ENCODE data around the gene ABLIM2. TPM values are rescaled to one million over a fixed set of nuclear protein-coding genes. Genes with fewer than 3 reads are reported as not detected.
A peak's percentile ranks its signal among the peaks of the same experiment; 100 is the strongest.

ABLIM2 gene
- total and polyA plus RNA-seq, 2 of the 8 experiments (the other 6 are each of a cell fraction or from before 2014, with no cell fraction given): 2.8 to 3.0 TPM

DNA sequence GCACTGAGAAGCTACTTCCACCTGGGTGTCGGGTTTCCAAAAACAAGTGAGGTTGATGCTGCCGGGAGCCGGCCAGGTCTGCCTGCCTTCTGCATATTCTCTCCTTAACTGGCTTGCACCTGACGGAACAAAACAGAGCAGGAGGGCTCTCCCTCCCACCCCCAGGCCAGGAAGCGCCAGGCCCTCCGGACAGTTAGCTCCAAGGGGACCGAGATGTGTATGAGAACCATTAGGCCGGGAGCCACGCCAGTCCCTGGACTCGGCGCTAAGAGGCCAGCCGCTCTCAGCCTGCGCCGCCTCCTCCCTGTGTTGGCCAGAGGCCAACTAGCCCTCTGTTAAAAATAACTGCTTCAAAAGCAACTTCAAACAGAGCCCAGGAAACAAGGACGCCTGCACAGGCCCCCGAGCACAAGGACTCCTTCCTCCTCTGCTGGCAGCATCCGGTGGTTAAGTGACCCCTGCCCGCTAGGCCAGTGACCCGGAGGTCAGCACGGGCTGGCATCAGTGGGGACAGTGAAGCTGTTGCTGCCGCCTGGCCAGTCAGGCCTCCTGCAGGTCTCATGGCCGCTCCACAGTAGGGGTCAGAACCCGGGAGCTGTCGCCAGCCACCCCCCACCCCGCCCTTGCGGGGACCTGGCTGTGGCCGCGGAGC lies 107.9 kb downstream of the ABLIM2 start:
- Histone ChIP-seq H4K8ac (ENCODE audit: extremely low read depth, insufficient read depth, low read length) (peak overlapping the region; percentile 90), H3K79me2 (ENCODE audit: control insufficient read depth in 1 of 2, insufficient read depth in 2 of 2, low read length in 2 of 2) (no peaks in the 10 kb centered on the region), H2AFZ (ENCODE audit: low read length) (peak overlapping the region; percentile 30; the same call in 1 of the 2 replicates), H2BK120ac (replicated peaks; ENCODE audit: low read depth, low read length) (peak overlapping the region; percentile 95), H3K9ac (replicated peaks in 1 of 4; ENCODE audit: extremely low read depth in 1 of 4, low read depth in 3 of 4, low read length in 3 of 4) (peak overlapping the region in 2 of 4 experiments; percentile 48 to 52; a peak in 3 of 7 replicates), H2BK20ac (ENCODE audit: low read length) (0 out of 2 replicates have a peak overlapping the region, but pooled peaks have one; percentile 86), H2BK5ac (ENCODE audit: low read depth, low read length) (peak overlapping the region; percentile 99), H3K36me3 (ENCODE audit: control insufficient read depth in 2 of 4, insufficient read depth in 4 of 4, low read length in 3 of 4) (no peaks in the 10 kb centered on the region), H3K4me2 (ENCODE audit: insufficient read depth in 1 of 2, low read depth in 2 of 2, low read length in 2 of 2) (peak overlapping the region; percentile 12 to 50; a peak in 3 of 4 replicates), H2AK5ac (ENCODE audit: low read depth, low read length) (no peak overlapping the region; the same call in 1 of the 2 replicates), H3K23me2 (ENCODE audit: low read depth, low read length) (no peaks in the 10 kb centered on the region), H3K27me3 (replicated peaks in 1 of 4; ENCODE audit: control insufficient read depth in 3 of 4, extremely low read depth in 1 of 4, insufficient read depth in 3 of 4, low read length in 3 of 4) (no peaks in the 10 kb centered on the region), H3K18ac (ENCODE audit: extremely low read depth, low read length) (peak overlapping the region; percentile 95), H2BK15ac (ENCODE audit: low read length) (no peak overlapping the region), H3K4me1 (replicated peaks in 1 of 4; ENCODE audit: control insufficient read depth in 3 of 4, insufficient read depth in 4 of 4, low read length in 3 of 4) (peaks cover 6 to 36% (median 28%) of the 10 kb centered on the region in 4 experiments), H2BK12ac (ENCODE audit: low read depth, low read length) (peak overlapping the region; percentile 99; the same call in 1 of the 2 replicates), H3K56ac (replicated peaks; ENCODE audit: insufficient read length, low read depth, low read length) (no peak overlapping the region), H3K14ac (ENCODE audit: insufficient read length) (no peak overlapping the region), H4K20me1 (replicated peaks in 1 of 2; ENCODE audit: control insufficient read depth in 1 of 2, insufficient read depth in 2 of 2, low read length in 2 of 2) (no peaks in the 10 kb centered on the region), H3K27ac (ENCODE audit: low read depth, low read length) (peak overlapping the region; percentile 86), H3K4me3 (ENCODE audit: extremely low read depth in 1 of 4, insufficient read depth in 2 of 4, low read depth in 3 of 4, low read length in 4 of 4) (no peak overlapping the region; a peak in 1 of 8 replicates), H4K91ac (replicated peaks; ENCODE audit: insufficient read length, low read length) (peak overlapping the region; percentile 99), H3K23ac (ENCODE audit: insufficient read length) (no peak overlapping the region), H3K9me3 (ENCODE audit: insufficient read depth in 2 of 2, low read depth in 1 of 2, low read length in 1 of 2) (peaks cover 11 to 13% of the 10 kb centered on the region in 2 experiments; a peak in 3 of 4 replicates), H4K5ac (ENCODE audit: insufficient read length, low read depth, low read length) (peak overlapping the region; percentile 67), H3K79me1 (ENCODE audit: low read depth, low read length) (no peaks in the 10 kb centered on the region), H3K4ac (replicated peaks; ENCODE audit: insufficient read length, low read depth, low read length) (peak overlapping the region; percentile 83)
- WGBS, 2 experiments (ENCODE audit: extremely low coverage in 1 of 2, insufficient coverage in 1 of 2, insufficient read length in 1 of 2, insufficient replicate concordance in 2 of 2, low coverage in 1 of 2, low lambda C conversion rate in 2 of 2, missing lambda C conversion rate in 1 of 2): 46% methylated on average over 26 of the region's 28 CpGs; no CpG with 5 or more reads in 1 of the 2 experiments
- ChIA-PET CTCF (ENCODE audit: partially characterized antibody) (interaction anchor here (0.7 to 3.9 kb wide), 13 partner anchors 10 to 445 kb away, joined by 3 to 17 read pairs (median 4); no protein-coding TSS in a partner anchor), POLR2A (ENCODE audit: partially characterized antibody) (interaction anchor here (0.5 to 2.1 kb wide), 9 partner anchors 10 to 110 kb away, joined by 3 to 8 read pairs (median 5); no protein-coding TSS in a partner anchor)
- DNase-seq (ENCODE audit: low read depth in 1 of 2, low spot score in 2 of 2) (peak; percentile 65 to 70), FAIRE-seq (peak; percentile 86)
- TF ChIP-seq SP2 (IDR thresholded peaks at IDR 0.05; ENCODE audit: low read length) (no peak), MAX (IDR thresholded peaks at IDR 0.05) (no peak; the same call in 1 of the 2 replicates), SRF (IDR thresholded peaks at IDR 0.05; ENCODE audit: low read depth, low read length) (no peak), CHD2 (IDR thresholded peaks at IDR 0.05; ENCODE audit: low read length) (no peak), CTBP2 (IDR thresholded peaks at IDR 0.05; ENCODE audit: borderline replicate concordance, insufficient read depth, insufficient read length, low read length) (no peak), POLR2AphosphoS5 (IDR thresholded peaks at IDR 0.05; ENCODE audit: low read depth, low read length) (peak; percentile 42), POLR2A (IDR thresholded peaks at IDR 0.05; ENCODE audit: control extremely low read depth in 1 of 2, low read depth in 2 of 2, low read length in 2 of 2) (peak in 1 of 2 experiments; percentile 76; a peak in 2 of 3 replicates), RAD21 (IDR thresholded peaks at IDR 0.05 in 1 of 2, conservative IDR thresholded peaks at IDR 0.05 in 1 of 2; ENCODE audit: low read depth in 2 of 2, low read length in 2 of 2) (no peak)
- TF ChIP-seq, protein P1, sequence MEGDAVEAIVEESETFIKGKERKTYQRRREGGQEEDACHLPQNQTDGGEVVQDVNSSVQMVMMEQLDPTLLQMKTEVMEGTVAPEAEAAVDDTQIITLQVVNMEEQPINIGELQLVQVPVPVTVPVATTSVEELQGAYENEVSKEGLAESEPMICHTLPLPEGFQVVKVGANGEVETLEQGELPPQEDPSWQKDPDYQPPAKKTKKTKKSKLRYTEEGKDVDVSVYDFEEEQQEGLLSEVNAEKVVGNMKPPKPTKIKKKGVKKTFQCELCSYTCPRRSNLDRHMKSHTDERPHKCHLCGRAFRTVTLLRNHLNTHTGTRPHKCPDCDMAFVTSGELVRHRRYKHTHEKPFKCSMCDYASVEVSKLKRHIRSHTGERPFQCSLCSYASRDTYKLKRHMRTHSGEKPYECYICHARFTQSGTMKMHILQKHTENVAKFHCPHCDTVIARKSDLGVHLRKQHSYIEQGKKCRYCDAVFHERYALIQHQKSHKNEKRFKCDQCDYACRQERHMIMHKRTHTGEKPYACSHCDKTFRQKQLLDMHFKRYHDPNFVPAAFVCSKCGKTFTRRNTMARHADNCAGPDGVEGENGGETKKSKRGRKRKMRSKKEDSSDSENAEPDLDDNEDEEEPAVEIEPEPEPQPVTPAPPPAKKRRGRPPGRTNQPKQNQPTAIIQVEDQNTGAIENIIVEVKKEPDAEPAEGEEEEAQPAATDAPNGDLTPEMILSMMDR (IDR thresholded peaks at IDR 0.05; ENCODE audit: control extremely low read depth in 1 of 3, insufficient read depth in 1 of 3, low read depth in 1 of 3, low read length in 3 of 3): peak in 1 of 3 experiments; percentile 1; a peak in 1 of 4 replicates

All from H1 (cell line).